ENCODE results near the gene SPRED1. TPM values are rescaled to one million over a fixed set of nuclear protein-coding genes. Genes with fewer than 3 reads are reported as not detected.
"Not testable (repeated sequence)": the region's sequence is repeated elsewhere in the genome, so short reads cannot be mapped to it uniquely, and the experiment has no call there.

The SPRED1 gene
- total RNA-seq, 2 experiments from 2014 or later, result 7.5 to 21.1 TPM

DNA sequence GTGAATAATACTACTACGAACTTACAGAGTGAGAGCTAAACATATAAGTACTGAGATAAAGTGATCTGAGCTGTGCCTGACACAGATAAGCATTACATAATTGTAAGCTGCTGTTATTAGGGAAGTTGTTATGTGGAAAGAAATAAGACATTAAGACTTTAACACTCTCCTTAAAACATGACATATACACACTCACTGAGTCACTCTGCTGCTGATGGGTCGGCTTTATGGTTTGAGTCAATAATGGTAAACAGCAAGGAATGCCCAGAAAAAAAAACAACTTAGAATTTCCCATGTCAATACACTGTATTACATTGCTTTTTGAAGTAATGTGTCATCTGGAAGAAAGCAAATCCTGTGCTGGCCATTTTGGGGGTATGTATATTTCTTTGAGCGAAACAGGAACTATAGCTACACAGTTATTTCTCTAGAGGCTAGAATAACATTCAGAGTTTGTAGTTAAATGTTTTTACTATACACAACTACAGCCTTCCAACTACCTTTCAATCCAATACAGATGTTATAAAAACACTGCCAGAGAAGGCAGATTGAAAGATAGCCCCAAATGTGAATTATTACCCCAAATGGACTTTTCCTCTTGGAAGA is 22.8 kb upstream of the SPRED1 start:
- BruUV-seq (replicated peaks), result no TSS peak
- DNase-seq (ENCODE audit: low spot score), result no peak
- POLR2A ChIA-PET, result interaction anchor here (0.7 to 1.6 kb wide), 5 partner anchors 18 to 38 kb away, joined by 3 to 5 read pairs (median 3); no protein-coding TSS in a partner anchor
- Histone ChIP-seq H3K27ac (ENCODE audit: low read depth, low read length, poor library complexity, severe bottlenecking) (no peak overlapping the region), H3K4me2 (ENCODE audit: low read length) (no peak overlapping the region), H3K9me2 (ENCODE audit: insufficient read depth, low read length) (no peaks in the 10 kb centered on the region), H3K4me3 (ENCODE audit: low read depth, low read length, poor library complexity, severe bottlenecking) (no peak overlapping the region), H3K9me3 (ENCODE audit: low read length) (no peaks in the 10 kb centered on the region), H4K20me1 (ENCODE audit: insufficient read depth, low read length) (no peaks in the 10 kb centered on the region), H3K36me3 (ENCODE audit: insufficient read depth, low read length) (no peaks in the 10 kb centered on the region), H3K4me1 (ENCODE audit: insufficient read depth, low read length, poor library complexity, severe bottlenecking) (peaks cover 11% of the 10 kb centered on the region), H2AFZ (ENCODE audit: low read length) (peak overlapping the region; percentile 66), H3K79me2 (ENCODE audit: insufficient read depth, low read depth, low read length) (no peaks in the 10 kb centered on the region)
- intact Hi-C loops (cut with micrococcal nuclease; ENCODE audit: unreplicated experiment), result no loop called here
- TF ChIP-seq, protein P1, sequence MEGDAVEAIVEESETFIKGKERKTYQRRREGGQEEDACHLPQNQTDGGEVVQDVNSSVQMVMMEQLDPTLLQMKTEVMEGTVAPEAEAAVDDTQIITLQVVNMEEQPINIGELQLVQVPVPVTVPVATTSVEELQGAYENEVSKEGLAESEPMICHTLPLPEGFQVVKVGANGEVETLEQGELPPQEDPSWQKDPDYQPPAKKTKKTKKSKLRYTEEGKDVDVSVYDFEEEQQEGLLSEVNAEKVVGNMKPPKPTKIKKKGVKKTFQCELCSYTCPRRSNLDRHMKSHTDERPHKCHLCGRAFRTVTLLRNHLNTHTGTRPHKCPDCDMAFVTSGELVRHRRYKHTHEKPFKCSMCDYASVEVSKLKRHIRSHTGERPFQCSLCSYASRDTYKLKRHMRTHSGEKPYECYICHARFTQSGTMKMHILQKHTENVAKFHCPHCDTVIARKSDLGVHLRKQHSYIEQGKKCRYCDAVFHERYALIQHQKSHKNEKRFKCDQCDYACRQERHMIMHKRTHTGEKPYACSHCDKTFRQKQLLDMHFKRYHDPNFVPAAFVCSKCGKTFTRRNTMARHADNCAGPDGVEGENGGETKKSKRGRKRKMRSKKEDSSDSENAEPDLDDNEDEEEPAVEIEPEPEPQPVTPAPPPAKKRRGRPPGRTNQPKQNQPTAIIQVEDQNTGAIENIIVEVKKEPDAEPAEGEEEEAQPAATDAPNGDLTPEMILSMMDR (conservative IDR thresholded peaks at IDR 0.05; ENCODE audit: low read length), result no peak
- TF ChIP-seq EZH2phosphoT487 (IDR thresholded peaks at IDR 0.05; ENCODE audit: borderline replicate concordance, low read depth, low read length), result no peak
- CTCF ChIA-PET (ENCODE audit: unreplicated experiment), result no interaction called here

DNA sequence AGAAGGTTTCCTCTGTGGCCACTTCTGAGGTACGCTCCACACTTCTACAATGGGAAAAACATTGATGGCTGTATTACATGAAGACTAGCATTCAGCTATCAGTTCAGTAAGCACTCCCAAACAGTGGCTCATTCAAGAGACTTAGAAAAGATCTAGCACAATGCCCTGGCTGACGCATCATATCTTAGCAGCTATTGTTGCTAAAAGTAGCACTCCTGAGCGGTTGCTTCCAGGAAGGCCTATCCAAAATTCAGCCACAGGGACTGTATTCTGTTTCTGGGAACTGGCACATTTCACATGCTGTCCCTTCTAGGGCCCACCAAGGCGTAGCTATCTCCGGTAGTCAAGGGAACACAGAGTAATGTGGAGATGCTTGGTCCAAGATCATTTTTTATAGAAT is 21.2 kb upstream of the SPRED1 start:
- Histone ChIP-seq H3K9me2 (ENCODE audit: insufficient read depth, low read length) (no peaks in the 10 kb centered on the region), H3K4me2 (ENCODE audit: low read length) (no peak overlapping the region), H3K79me2 (ENCODE audit: insufficient read depth, low read depth, low read length) (no peaks in the 10 kb centered on the region), H3K36me3 (ENCODE audit: insufficient read depth, low read length) (no peaks in the 10 kb centered on the region), H3K4me3 (ENCODE audit: low read depth, low read length, poor library complexity, severe bottlenecking) (no peak overlapping the region), H4K20me1 (ENCODE audit: insufficient read depth, low read length) (no peaks in the 10 kb centered on the region), H3K9me3 (ENCODE audit: low read length) (no peaks in the 10 kb centered on the region), H3K4me1 (ENCODE audit: insufficient read depth, low read length, poor library complexity, severe bottlenecking) (peaks cover 11% of the 10 kb centered on the region), H2AFZ (ENCODE audit: low read length) (no peak overlapping the region), H3K27ac (ENCODE audit: low read depth, low read length, poor library complexity, severe bottlenecking) (no peak overlapping the region)
- BruUV-seq (replicated peaks), result no TSS peak
- TF ChIP-seq EZH2phosphoT487 (IDR thresholded peaks at IDR 0.05; ENCODE audit: borderline replicate concordance, low read depth, low read length), result no peak
- TF ChIP-seq, protein P1 (conservative IDR thresholded peaks at IDR 0.05; ENCODE audit: low read length), result no peak
- ChIA-PET CTCF (ENCODE audit: unreplicated experiment) (no interaction called here), POLR2A (interaction anchor here (0.8 to 1.4 kb wide), 3 partner anchors 12 to 40 kb away, joined by 3 to 5 read pairs (median 3); no protein-coding TSS in a partner anchor)
- DNase-seq (ENCODE audit: low spot score), result no peak
- intact Hi-C loops (cut with micrococcal nuclease; ENCODE audit: unreplicated experiment), result no loop called here

DNA sequence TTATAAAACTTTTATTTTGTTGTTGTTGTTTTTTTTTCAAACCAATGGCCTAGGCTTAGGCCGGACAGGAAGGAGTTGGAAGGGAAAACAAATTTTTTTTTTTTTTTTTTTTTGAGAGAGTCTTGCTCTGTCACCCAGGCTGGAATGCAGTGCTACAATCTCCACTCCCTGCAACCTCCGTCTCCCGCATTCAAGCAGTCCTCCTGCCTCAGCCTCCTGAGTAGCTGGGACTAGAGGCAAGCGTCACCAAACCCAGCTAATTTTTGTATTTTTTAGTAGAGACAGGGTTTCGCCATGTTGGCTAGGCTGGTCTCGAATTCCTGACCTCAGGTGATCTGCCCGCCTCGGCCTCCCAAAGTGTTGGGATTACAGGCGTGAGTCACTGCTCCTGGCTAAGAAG is 15.6 kb upstream of the SPRED1 start:
- H3K9me3 ChIP-seq (ENCODE audit: low read length); CTCF ChIA-PET (ENCODE audit: unreplicated experiment); H3K36me3 ChIP-seq (ENCODE audit: insufficient read depth, low read length); H3K27ac ChIP-seq (ENCODE audit: low read depth, low read length, poor library complexity, severe bottlenecking); H3K9me2 ChIP-seq (ENCODE audit: insufficient read depth, low read length); DNase-seq (ENCODE audit: low spot score); H4K20me1 ChIP-seq (ENCODE audit: insufficient read depth, low read length); BruUV-seq (replicated peaks); H3K79me2 ChIP-seq (ENCODE audit: insufficient read depth, low read depth, low read length); H3K4me3 ChIP-seq (ENCODE audit: low read depth, low read length, poor library complexity, severe bottlenecking); H3K4me2 ChIP-seq (ENCODE audit: low read length); H2AFZ ChIP-seq (ENCODE audit: low read length); intact Hi-C loops (cut with micrococcal nuclease; ENCODE audit: unreplicated experiment): not testable (repeated sequence)
- POLR2A ChIA-PET, result interaction anchor here (1.3 to 2.2 kb wide), 3 partner anchors 11 to 66 kb away, joined by 3 to 10 read pairs (median 5); partner anchors contain the start of gene SPRED1
- H3K4me1 ChIP-seq (ENCODE audit: insufficient read depth, low read length, poor library complexity, severe bottlenecking), result peaks cover 26% of the 10 kb centered on the region

All from OCI-LY7 (cell line).